SK-N-SH (cell line): ENCODE data around the gene RECK. TPM values are rescaled to one million over a fixed set of nuclear protein-coding genes. Genes with fewer than 3 reads are reported as not detected.

Experiments
- CTCF ChIA-PET: fragments of 300-600, 350-600 bp; formaldehyde crosslinking; extraction: SDS; loops from one replicate; lab custom pipeline; 2021; lab: Yijun Ruan, JAX
- POLR2A ChIA-PET: fragments of 350-600 bp; sonication (Branson Sonifier 250); formaldehyde crosslinking; extraction: SDS; loops from one replicate; lab custom pipeline; 2020; ENCODE audit warnings: antibody characterized with exemption, inconsistent platforms; lab: Yijun Ruan, JAX
- DNase-seq: peaks from one replicate; pipeline ENCODE4 v3.0.0; 2012
- H2AFZ ChIP-seq: fragments of 200-600 bp; sonication (generic); 2 replicates; pipeline ENCODE4 v1.8.1; 2016; ENCODE audit warnings: antibody characterized with exemption, mild to moderate bottlenecking, low read depth
- H3F3A ChIP-seq: fragments of 200-600 bp; sonication (generic); replicated peaks from 2 replicates; pipeline ENCODE3; 2016; ENCODE audit warnings: antibody characterized with exemption, mild to moderate bottlenecking; ENCODE audit not compliant: insufficient read depth
- H3K27ac ChIP-seq, 2 experiments: fragments of 200-500 bp in 1 of 2; fragments of 200-600 bp in 1 of 2; sonication (Bioruptor generic) in 1 of 2; sonication (generic), shearing (Covaris generic) in 1 of 2; 2 replicates each; pipeline versions ENCODE4 v1.5.1 to v1.6.1; 2014 to 2016; ENCODE audit warnings: low read depth in 2 of 2, inconsistent platforms in 1 of 2, low read length in 1 of 2, mild to moderate bottlenecking in 1 of 2, mixed read lengths in 1 of 2
- H3K27me3 ChIP-seq: fragments of 200-600 bp; sonication (generic), shearing (Covaris generic); 2 replicates; pipeline ENCODE4 v1.6.1; 2016; ENCODE audit warnings: mixed run types; ENCODE audit not compliant: insufficient read depth
- H3K36me3 ChIP-seq, 2 experiments: fragments of 200-500 bp in 1 of 2; fragments of 200-600 bp in 1 of 2; sonication (Bioruptor generic) in 1 of 2; sonication (generic) in 1 of 2; replicated peaks in 1 of 2; 2 replicates each; pipeline versions ENCODE3 to v1.5.1; 2014 to 2016; ENCODE audit warnings: low read length in 1 of 2, mild to moderate bottlenecking in 1 of 2; ENCODE audit not compliant: insufficient read depth in 2 of 2, control insufficient read depth in 1 of 2
- H3K4me1 ChIP-seq, 2 experiments: fragments of 200-500 bp in 1 of 2; fragments of 200-600 bp in 1 of 2; sonication (Bioruptor generic) in 1 of 2; sonication (generic), shearing (Covaris generic) in 1 of 2; 2 replicates each; pipeline versions ENCODE4 v1.5.1 to v1.6.1; 2014 to 2016; ENCODE audit warnings: low read depth in 1 of 2, low read length in 1 of 2, mixed run types in 1 of 2; ENCODE audit not compliant: insufficient read depth in 2 of 2, control insufficient read depth in 1 of 2
- H3K4me2 ChIP-seq: fragments of 200-600 bp; sonication (generic), shearing (Covaris generic); 2 replicates; pipeline ENCODE4 v1.6.1; 2017; ENCODE audit warnings: mixed run types
- H3K4me3 ChIP-seq, 2 experiments: fragments of 200-500 bp in 1 of 2; fragments of 200-600 bp in 1 of 2; sonication (Bioruptor generic) in 1 of 2; sonication (generic), shearing (Covaris generic) in 1 of 2; 2 replicates each; pipeline versions ENCODE4 v1.5.1 to v1.8.1; 2014 to 2016; ENCODE audit warnings: low read depth in 2 of 2, inconsistent platforms in 1 of 2, low read length in 1 of 2, mild to moderate bottlenecking in 1 of 2, mixed read lengths in 1 of 2, moderate library complexity in 1 of 2
- H3K79me2 ChIP-seq: fragments of 200-600 bp; sonication (generic); 2 replicates; pipeline ENCODE4 v1.8.1; 2017; ENCODE audit warnings: mild to moderate bottlenecking; ENCODE audit not compliant: insufficient read depth
- H3K9ac ChIP-seq: fragments of 200-600 bp; sonication (generic); 2 replicates; pipeline ENCODE4 v1.6.1; 2017; ENCODE audit warnings: mixed run types
- H3K9me2 ChIP-seq: fragments of 200-600 bp; sonication (generic); 2 replicates; pipeline ENCODE4 v1.6.1; 2017; ENCODE audit warnings: mixed run types
- H3K9me3 ChIP-seq: fragments of 200-600 bp; sonication (generic); 2 replicates; pipeline ENCODE4 v1.6.1; 2017; ENCODE audit warnings: mixed run types, mild to moderate bottlenecking, moderate library complexity
- H4K20me1 ChIP-seq: fragments of 200-600 bp; sonication (generic); 2 replicates; pipeline ENCODE4 v1.6.1; 2017; ENCODE audit warnings: mild to moderate bottlenecking, mixed run types; ENCODE audit not compliant: insufficient read depth
- EZH2phosphoT487 ChIP-seq: fragments of 200-600 bp; sonication (generic); IDR thresholded peaks from 2 replicates; pipeline ENCODE4 v1.6.1; 2017; ENCODE audit warnings: low read depth, mixed run types, mild to moderate bottlenecking, antibody characterized with exemption, moderate library complexity, borderline replicate concordance
- FOSL2 ChIP-seq: IDR thresholded peaks from 2 replicates; pipeline ENCODE4 v1.4.0; 2012; ENCODE audit warnings: low read depth, mild to moderate bottlenecking, moderate library complexity, borderline replicate concordance
- FOXJ3 ChIP-seq: sonication (generic); formaldehyde crosslinking; IDR thresholded peaks from 2 replicates; pipeline ENCODE4 v1.5.1; 2020; ENCODE audit warnings: mild to moderate bottlenecking, missing genetic modification reagents
- FOXM1 ChIP-seq: IDR thresholded peaks from 2 replicates; pipeline ENCODE4 v1.4.0; 2012; ENCODE audit warnings: low read depth, mild to moderate bottlenecking
- PBX3 ChIP-seq: IDR thresholded peaks from 2 replicates; pipeline ENCODE4; 2012
- YY1 ChIP-seq: IDR thresholded peaks from 2 replicates; pipeline ENCODE4 v1.4.0; 2012; ENCODE audit warnings: low read depth, mild to moderate bottlenecking
- ZBTB33 ChIP-seq: IDR thresholded peaks from 2 replicates; pipeline ENCODE4 v1.4.0; 2012; ENCODE audit warnings: low read depth, borderline replicate concordance
- WGBS: methylation state at CpG from one replicate; pipeline ENCODE4 v1.1.6; 2017; ENCODE audit warnings: low lambda C conversion rate; 5-methylcytosine and 5-hydroxymethylcytosine counted together
- polyA plus RNA-seq, 3 experiments: library from polyadenylated mRNA; depleted of rRNA; stranded (reverse); fragments of >200 nt; gene quantifications; 2 replicates each; pipeline ENCODE4 v1.2.3, GENCODE V29; 2012

The RECK gene
- polyA plus RNA-seq, 1 of the 3 experiments (the other 2 are of a cell fraction) = 22.8 TPM

GRCh38 chr9:36064448-36065037 lies 27.8 kb downstream of the RECK start:
- Histone ChIP-seq H3K27ac (peak overlapping the region in 1 of 2 experiments; percentile 71; a peak in 2 of 4 replicates), H3K79me2 (peaks cover 37% of the 10 kb centered on the region), H3K27me3 (no peaks in the 10 kb centered on the region), H3K4me1 (peaks cover 2 to 18% of the 10 kb centered on the region in 2 experiments), H3K9ac (peak overlapping the region; percentile 9; the same call in 1 of the 2 replicates), H3K9me2 (no peaks in the 10 kb centered on the region), H2AFZ (no peak overlapping the region), H3K4me2 (peak overlapping the region; percentile 61), H3K9me3 (no peaks in the 10 kb centered on the region), H3K4me3 (0 out of 4 replicates have a peak overlapping the region, but pooled peaks of 1 of the 2 experiments have one; percentile 16), H3K36me3 (peaks cover 67 to 84% of the 10 kb centered on the region in 2 experiments), H4K20me1 (peaks cover 3% of the 10 kb centered on the region; the same call in 1 of the 2 replicates), H3F3A (peaks cover 48% of the 10 kb centered on the region)
- ChIA-PET POLR2A (interaction anchor here (0.9 kb wide), 1 partner anchor 10 kb away, joined by 3 read pairs; no protein-coding TSS in a partner anchor), CTCF (interaction anchor here (1.7 kb wide), 1 partner anchor 110 kb away, joined by 4 read pairs; no protein-coding TSS in a partner anchor)
- WGBS = 76% methylated on average over 1 of the region's 1 CpG
- DNase-seq = no peak
- TF ChIP-seq YY1 = no peak
- no peak for TF ChIP-seq FOXJ3
- peak; percentile 23; the same call in 1 of the 2 replicates for TF ChIP-seq FOSL2
- no peak for TF ChIP-seq ZBTB33
- TF ChIP-seq EZH2phosphoT487 = no peak
- no peak for TF ChIP-seq FOXM1

- Histone ChIP-seq H3K9me2 (no peaks in the 10 kb centered on the region), H3K79me2 (peaks cover 5% of the 10 kb centered on the region; the same call in 1 of the 2 replicates), H3K9me3 (no peaks in the 10 kb centered on the region), H3K4me1 (peaks cover 12 to 21% of the 10 kb centered on the region in 2 experiments), H2AFZ (no peak overlapping the region), H3K27me3 (no peaks in the 10 kb centered on the region), H4K20me1 (no peaks in the 10 kb centered on the region), H3K9ac (no peak overlapping the region)
- CTCF ChIA-PET = interaction anchor here (0.6 to 2.8 kb wide), 6 partner anchors 12 to 129 kb away, joined by 3 to 14 read pairs (median 4); no protein-coding TSS in a partner anchor
- TF ChIP-seq PBX3 = no peak
- TF ChIP-seq, all 33 proteins: peak for 0
- peaks cover 13% of the 10 kb centered on the region for H3F3A ChIP-seq
- POLR2A ChIA-PET = interaction anchor here (1.1 kb wide), 1 partner anchor 90 kb away, joined by 3 read pairs; no protein-coding TSS in a partner anchor
- WGBS = 93% methylated on average over 1 of the region's 1 CpG
- peak overlapping the region; percentile 53 to 85; a peak in 3 of 4 replicates for H3K27ac ChIP-seq
- peaks cover 39 to 67% of the 10 kb centered on the region in 2 experiments for H3K36me3 ChIP-seq
- DNase-seq = no peak
- H3K4me2 ChIP-seq = no peak overlapping the region
- no peak overlapping the region for H3K4me3 ChIP-seq
Observed at GRCh38 chr9:36074055-36074454, 37.3 kb downstream of the RECK start.
